NK-92 (cell line): ENCODE measurements around the gene CPSF4L.
A peak's percentile ranks its signal among the peaks of the same experiment; 100 is the strongest.

Experiments used
- DNase-seq: peaks from one replicate; lab custom pipeline; 2025; ENCODE audit not compliant: unreplicated experiment; lab: John Stamatoyannopoulos, UW

The CPSF4L gene

DNA sequence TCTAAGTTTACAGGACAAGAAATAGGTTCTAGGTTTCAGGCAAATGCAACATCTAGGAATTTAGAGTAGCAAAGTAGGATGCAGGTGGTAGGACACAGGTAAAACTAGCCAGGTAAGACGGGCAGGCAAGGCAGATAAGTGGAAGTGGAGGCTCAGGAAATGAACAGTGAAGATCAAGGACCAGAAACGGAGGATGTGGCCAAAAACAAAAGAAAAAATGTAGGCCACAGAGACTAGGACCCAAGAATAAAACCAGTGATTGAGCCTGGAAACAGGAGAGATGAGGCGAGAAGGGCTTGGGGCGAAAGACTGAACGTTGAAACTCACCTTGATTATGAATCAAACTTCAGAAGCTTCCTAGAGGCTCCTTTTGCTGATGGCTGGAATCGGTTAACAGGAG, 24.0 kb downstream of the CPSF4L start:
- DNase-seq: no peak

DNA sequence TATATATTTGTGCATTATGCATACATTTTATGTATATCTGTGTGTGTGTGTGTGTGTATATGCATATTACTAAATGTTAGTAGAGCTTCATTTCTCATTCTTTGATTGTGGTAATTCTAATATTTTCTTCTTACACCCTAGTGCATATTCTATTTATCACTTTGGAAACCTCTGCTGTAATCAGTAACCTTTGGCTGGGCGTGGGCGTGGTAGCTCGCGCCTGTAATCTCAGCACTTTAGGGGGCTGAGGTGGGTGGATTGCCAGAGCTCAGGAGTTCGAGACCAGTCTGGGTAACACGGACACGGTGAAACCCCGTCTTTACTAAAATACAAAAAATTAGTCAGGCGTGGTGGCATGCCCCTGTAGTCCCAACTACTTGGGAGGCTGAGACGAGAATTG, 26.9 kb downstream of the CPSF4L start:
- DNase-seq: no peak

GRCh38 chr17:73232587-73233373, 28.9 kb downstream of the CPSF4L start:
- DNase-seq: no peak

DNA sequence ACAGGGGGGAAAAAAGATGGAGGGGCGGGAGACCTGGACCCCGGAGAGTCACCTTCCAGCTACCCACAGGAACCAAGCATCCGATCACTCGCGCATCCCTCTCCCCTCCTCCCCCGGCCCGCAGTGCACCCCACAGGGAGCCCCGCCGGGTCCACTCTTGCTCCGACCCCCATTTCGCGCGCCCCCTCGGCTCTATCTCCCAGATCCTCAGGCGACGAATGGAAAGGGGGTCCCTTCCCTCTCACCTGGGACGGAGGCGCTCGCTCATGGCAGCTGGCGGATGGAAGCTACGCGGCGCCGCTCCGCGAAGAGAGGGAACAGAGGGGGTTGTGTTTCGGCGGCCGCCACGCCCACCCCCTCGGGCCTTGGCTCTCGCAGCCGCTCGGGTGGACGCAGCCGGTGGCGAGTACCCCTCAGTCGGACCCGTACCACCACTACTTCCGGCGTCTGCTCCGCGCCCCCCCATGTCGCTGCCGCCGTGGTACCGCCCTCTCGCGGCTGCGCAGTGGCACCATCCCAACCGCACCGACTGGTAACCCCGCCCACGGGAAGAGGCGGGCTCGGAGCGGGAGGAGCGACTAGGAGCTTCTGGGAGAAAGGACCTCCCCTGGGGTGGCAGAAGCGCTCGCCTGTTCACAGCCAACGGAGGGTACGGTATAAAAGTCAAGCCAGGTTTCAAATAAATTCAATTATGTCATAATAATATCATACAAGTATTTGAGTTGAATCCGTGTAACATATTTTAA, 29.7 kb downstream of the CPSF4L start:
- DNase-seq: peak; percentile 65

DNA sequence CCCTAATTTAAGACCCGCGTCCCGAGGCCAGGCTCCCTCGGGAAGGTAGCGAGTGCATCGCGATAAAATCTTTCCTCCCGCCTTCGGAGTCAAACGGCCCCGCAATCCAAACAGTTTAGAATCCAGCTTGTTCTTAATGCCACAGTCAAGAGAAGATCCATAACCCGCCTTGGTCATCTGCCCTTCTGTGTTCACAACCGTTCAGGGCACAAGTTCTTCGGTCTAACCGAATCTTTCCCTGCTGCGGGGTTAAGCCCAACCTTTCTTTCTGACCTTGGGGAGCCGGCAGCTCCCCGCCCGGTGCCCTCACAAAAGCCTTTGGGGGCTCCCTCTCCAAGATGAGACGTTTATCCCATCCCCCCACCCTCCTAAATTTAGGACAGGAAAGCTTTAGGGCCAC, 30.3 kb downstream of the CPSF4L start:
- no peak for DNase-seq

- DNase-seq: no peak
Observed at GRCh38 chr17:73230088-73230487, 31.6 kb downstream of the CPSF4L start.

- DNase-seq: no peak
Observed at GRCh38 chr17:73228748-73229236, 32.9 kb downstream of the CPSF4L start.

DNA sequence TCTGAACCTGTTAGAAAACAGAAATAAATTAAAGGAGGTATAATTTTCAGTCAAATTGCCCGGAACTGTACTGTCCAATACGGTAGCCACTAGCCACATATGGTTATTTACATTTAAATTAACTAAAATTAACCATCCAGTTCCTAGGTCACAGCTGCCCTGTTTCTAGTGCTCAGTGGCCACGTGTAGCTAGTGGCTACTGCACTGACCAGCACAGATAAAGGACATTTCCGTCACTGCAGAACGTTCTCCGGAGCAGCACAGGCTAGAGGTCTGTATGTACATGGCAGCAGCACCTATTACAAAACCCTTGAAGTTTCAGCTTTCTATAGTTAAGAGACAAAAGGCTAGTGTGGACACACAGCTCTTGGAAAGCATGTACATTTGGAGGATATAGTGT, 33.7 kb downstream of the CPSF4L start:
- DNase-seq: no peak

- no peak for DNase-seq
Observed at GRCh38 chr17:73227379-73227778, 34.3 kb downstream of the CPSF4L start.

DNA sequence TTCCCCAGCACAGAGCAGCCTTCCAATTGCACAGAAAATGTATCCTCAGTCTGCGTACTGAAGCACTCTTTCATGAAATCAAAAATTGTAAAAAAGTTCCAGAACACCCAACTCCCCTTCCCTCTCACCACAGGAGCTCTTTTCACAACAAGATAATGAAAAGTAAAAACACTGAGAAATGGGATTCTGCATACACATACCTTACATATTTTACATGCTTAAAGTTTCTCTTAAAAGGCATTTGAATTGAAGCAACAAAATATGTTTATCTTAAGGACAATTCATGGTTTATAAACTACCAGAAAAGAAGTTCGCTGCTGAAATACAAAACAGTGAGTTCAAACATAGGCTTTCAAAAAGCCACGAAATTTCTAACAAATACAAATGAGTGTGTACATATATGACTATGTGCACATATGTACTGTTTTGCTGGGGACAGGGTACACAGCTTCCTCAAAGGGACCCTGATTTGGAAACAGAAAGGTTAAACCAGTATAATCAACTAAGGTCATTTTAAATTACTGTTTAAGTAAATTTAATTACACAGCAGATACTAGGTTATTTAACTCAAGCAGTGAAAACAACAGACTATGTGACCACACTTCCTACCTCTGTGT, 35.0 kb downstream of the CPSF4L start:
- no peak for DNase-seq

- DNase-seq: no peak
Observed at GRCh38 chr17:73224663-73225305, 36.9 kb downstream of the CPSF4L start.

GRCh38 chr17:73224237-73224636, 37.4 kb downstream of the CPSF4L start:
- no peak for DNase-seq

GRCh38 chr17:73223626-73224230, 38.0 kb downstream of the CPSF4L start:
- no peak for DNase-seq

GRCh38 chr17:73215447-73215846, 46.2 kb downstream of the CPSF4L start:
- no peak for DNase-seq

DNA sequence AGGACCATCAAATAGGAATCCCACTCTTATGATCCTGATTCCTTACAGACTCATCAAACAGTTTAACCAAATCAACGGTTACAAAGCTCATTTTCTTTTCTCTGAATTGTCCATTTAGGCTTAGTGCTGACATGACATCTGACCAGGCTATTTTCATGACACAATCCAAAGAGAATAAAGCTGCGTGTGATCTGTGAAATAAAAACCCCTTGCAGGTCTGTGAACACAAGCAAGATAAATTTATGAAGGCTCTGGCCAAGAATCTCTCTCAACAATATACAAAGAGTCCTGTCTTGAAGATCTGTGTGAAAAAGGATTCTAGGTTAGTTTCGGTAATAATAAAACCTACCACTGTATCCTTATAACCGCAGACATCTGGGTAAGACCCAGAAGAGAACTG, 46.8 kb downstream of the CPSF4L start:
- no peak for DNase-seq

GRCh38 chr17:73214008-73214407, 47.7 kb downstream of the CPSF4L start:
- DNase-seq: no peak

DNA sequence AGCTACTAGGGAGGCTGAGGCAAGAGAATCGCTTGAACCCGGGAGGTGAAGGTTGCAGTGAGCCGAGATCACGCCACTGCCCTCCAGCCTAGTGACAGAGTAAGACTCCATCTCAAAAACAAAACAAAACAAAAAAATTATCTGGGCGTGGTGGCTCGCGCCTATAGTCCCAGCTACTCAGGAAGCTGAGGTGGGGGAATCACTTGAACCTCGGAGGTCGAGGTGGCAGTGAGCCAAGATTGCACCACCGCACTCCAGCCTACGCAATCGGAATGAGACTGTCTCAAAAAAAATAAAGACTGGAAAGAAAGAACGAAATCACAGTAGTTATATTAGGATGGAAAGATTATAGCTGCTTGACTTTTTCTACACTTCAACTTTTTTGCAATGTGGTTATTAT, 49.9 kb downstream of the CPSF4L start:
- DNase-seq: no peak

GRCh38 chr17:73210002-73210678, 51.5 kb downstream of the CPSF4L start:
- DNase-seq: no peak

- DNase-seq: no peak
Observed at GRCh38 chr17:73209436-73209835, 52.2 kb downstream of the CPSF4L start.

DNA sequence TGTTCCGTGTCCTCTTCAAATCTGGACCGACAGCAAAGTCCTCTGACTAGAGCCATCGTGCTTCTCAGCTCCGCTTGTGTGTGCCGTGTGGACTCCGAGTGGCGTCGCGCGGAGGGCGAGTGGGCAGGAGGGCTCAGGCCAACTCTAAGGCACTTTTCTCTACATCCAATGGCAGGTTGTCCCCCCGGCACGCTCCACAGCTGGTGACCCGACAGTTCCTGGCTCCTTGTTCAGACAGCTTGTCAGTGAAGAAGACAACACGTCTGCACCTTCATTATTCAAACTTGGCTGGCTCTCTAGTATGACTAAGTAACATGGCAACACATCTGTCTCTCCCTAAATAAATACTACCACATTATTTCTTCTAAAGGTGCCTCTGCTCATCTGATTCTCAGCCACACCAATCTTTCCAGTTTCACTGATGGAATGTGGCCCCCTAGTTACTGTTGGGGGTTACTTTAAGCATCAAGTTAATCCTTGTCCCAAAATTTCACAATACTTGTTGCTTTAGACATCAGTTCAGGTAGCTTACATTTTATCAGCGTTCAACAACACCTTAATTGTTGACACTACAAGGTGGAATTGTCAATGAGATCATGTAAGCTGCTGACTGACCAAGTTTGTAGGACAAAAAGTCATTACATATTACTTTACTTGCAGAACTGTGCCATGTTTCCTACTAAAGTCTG, 53.4 kb downstream of the CPSF4L start:
- DNase-seq: no peak
